ENCODE data around the gene RASA2.

GRCh38 chr3:141507392-141508066 is 20.7 kb downstream of the RASA2 start:
- TF ChIP-seq EZH2 (IDR thresholded peaks at IDR 0.05; ENCODE audit: borderline replicate concordance, low read depth, low read length) (no peak), LARP7 (IDR thresholded peaks at IDR 0.05) (no peak), HCFC1 (IDR thresholded peaks at IDR 0.05; ENCODE audit: low read depth, low read length) (no peak), CTCF (IDR thresholded peaks at IDR 0.05 in 2 of 3, conservative IDR thresholded peaks at IDR 0.05 in 1 of 3; ENCODE audit: insufficient read depth in 2 of 3, low read depth in 1 of 3, low read length in 3 of 3) (no peak), STAT5B (CRISPR knock-in tag; IDR thresholded peaks at IDR 0.05) (no peak), PPARD (CRISPR knock-in tag; IDR thresholded peaks at IDR 0.05) (no peak), NFIC (IDR thresholded peaks at IDR 0.05) (no peak), ZZZ3 (IDR thresholded peaks at IDR 0.05) (no peak), HMG20A (CRISPR knock-in tag; conservative IDR thresholded peaks at IDR 0.05) (no peak), MXD1 (CRISPR knock-in tag; IDR thresholded peaks at IDR 0.05; ENCODE audit: borderline replicate concordance, poor library complexity, severe bottlenecking) (no peak), MYBL2 (IDR thresholded peaks at IDR 0.05; ENCODE audit: low read depth) (no peak), MYBL2 (CRISPR knock-in tag; IDR thresholded peaks at IDR 0.05; ENCODE audit: borderline replicate concordance) (no peak), ZNF3 (CRISPR knock-in tag; IDR thresholded peaks at IDR 0.05) (no peak)

All from K562 (cell line).